ENCODE data around the gene XAGE3. TPM values are rescaled to one million over a fixed set of nuclear protein-coding genes. Genes with fewer than 3 reads are reported as not detected.
"Not testable (repeated sequence)": the region's sequence is repeated elsewhere in the genome, so short reads cannot be mapped to it uniquely, and the experiment has no call there.

Gene XAGE3
- total and polyA plus RNA-seq, 5 donors from 2014 or later: not detected

GRCh38 chrX:52896855-52897709 is 29.2 kb upstream of the XAGE3 start, which contains the start of gene FAM156B:
Gene FAM156B (plus strand): TSS chrX:52897330. CDS start chrX:52907226, 9,896 bp downstream.
- H3K27me3 ChIP-seq (ENCODE audit: control insufficient read depth, insufficient read depth, low read length); H3K27ac ChIP-seq (ENCODE audit: insufficient read depth, low read length, poor library complexity, severe bottlenecking); H3K4me3 Mint-ChIP-seq; H3K9me3 Mint-ChIP-seq; H3K4me1 ChIP-seq (ENCODE audit: control insufficient read depth, insufficient read depth, low read length, poor library complexity, severe bottlenecking); H3K4me3 ChIP-seq (ENCODE audit: low read depth, low read length); H3K9me3 ChIP-seq (ENCODE audit: control insufficient read depth in 2 of 2, low read length in 2 of 2); DNase-seq; H3K4me1 Mint-ChIP-seq; H3K36me3 Mint-ChIP-seq; H3K27ac Mint-ChIP-seq; H3K36me3 ChIP-seq (ENCODE audit: control insufficient read depth, insufficient read depth, low read length); H3K27me3 Mint-ChIP-seq: not testable (repeated sequence)
- peak; percentile 87 to 90 for ATAC-seq (ENCODE audit: low read depth in 2 of 2)

DNA sequence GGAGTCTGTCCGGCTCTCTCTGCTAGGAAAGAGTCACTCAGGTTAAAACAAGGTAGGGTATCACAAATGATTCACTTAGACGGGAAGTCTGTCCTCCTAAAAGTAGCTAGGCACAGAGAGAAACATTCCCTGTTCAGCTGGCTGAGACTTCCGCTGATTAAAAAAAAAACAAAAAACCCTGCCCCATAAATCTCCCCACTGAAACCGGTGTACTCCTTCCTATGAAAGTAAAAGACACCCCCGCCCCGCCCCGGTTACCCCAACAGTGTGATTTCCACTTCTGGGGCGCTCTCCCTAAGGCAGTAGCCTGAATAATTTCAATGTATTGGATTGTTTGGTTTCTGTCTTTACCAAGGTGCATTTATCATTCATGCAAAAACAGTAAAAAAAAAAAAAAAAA is 28.6 kb upstream of the XAGE3 start:
- not testable (repeated sequence) for H3K9me3 ChIP-seq (ENCODE audit: control insufficient read depth in 2 of 2, low read length in 2 of 2); H3K9me3 Mint-ChIP-seq; H3K27ac ChIP-seq (ENCODE audit: insufficient read depth, low read length, poor library complexity, severe bottlenecking); H3K4me3 ChIP-seq (ENCODE audit: low read depth, low read length); H3K36me3 Mint-ChIP-seq; H3K4me1 Mint-ChIP-seq; H3K4me3 Mint-ChIP-seq; H3K27me3 ChIP-seq (ENCODE audit: control insufficient read depth, insufficient read depth, low read length); H3K27ac Mint-ChIP-seq; H3K36me3 ChIP-seq (ENCODE audit: control insufficient read depth, insufficient read depth, low read length); ATAC-seq (ENCODE audit: low read depth in 2 of 2); DNase-seq; H3K4me1 ChIP-seq (ENCODE audit: control insufficient read depth, insufficient read depth, low read length, poor library complexity, severe bottlenecking); H3K27me3 Mint-ChIP-seq

- H3K27ac ChIP-seq (ENCODE audit: insufficient read depth, low read length, poor library complexity, severe bottlenecking); H3K36me3 ChIP-seq (ENCODE audit: control insufficient read depth, insufficient read depth, low read length); H3K27me3 ChIP-seq (ENCODE audit: control insufficient read depth, insufficient read depth, low read length); H3K4me3 Mint-ChIP-seq; H3K9me3 Mint-ChIP-seq; H3K27ac Mint-ChIP-seq; H3K4me1 Mint-ChIP-seq; H3K4me3 ChIP-seq (ENCODE audit: low read depth, low read length); H3K4me1 ChIP-seq (ENCODE audit: control insufficient read depth, insufficient read depth, low read length, poor library complexity, severe bottlenecking); DNase-seq; H3K36me3 Mint-ChIP-seq; H3K27me3 Mint-ChIP-seq; H3K9me3 ChIP-seq (ENCODE audit: control insufficient read depth in 2 of 2, low read length in 2 of 2); ATAC-seq (ENCODE audit: low read depth in 2 of 2): not testable (repeated sequence)
Observed at GRCh38 chrX:52888090-52888489, 20.2 kb upstream of the XAGE3 start.

DNA sequence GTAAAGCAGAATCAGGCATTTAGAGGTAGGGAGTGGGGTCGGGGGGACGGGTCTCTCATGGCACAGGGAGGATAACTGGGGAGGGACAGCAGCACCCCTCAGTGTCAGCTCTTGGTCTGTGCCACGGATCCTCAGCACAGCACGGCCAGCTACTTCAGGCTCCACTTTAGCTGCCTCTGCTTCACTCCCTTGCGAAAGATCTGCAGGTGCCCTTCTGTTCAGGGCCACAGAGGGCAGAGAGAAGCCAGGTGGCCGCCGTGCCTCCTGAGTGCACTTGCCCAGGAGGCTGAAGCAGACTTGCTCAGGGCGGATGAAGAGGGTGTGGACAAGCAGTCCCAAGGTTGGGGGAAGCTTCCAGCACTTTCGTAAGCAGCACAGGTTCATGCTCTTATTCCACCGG is 19.6 kb upstream of the XAGE3 start:
- H3K9me3 Mint-ChIP-seq; H3K4me3 ChIP-seq (ENCODE audit: low read depth, low read length); H3K27ac ChIP-seq (ENCODE audit: insufficient read depth, low read length, poor library complexity, severe bottlenecking); ATAC-seq (ENCODE audit: low read depth in 2 of 2); H3K27me3 Mint-ChIP-seq; H3K4me1 ChIP-seq (ENCODE audit: control insufficient read depth, insufficient read depth, low read length, poor library complexity, severe bottlenecking); H3K27ac Mint-ChIP-seq; DNase-seq; H3K4me3 Mint-ChIP-seq; H3K27me3 ChIP-seq (ENCODE audit: control insufficient read depth, insufficient read depth, low read length); H3K36me3 ChIP-seq (ENCODE audit: control insufficient read depth, insufficient read depth, low read length); H3K4me1 Mint-ChIP-seq; H3K9me3 ChIP-seq (ENCODE audit: control insufficient read depth in 2 of 2, low read length in 2 of 2); H3K36me3 Mint-ChIP-seq: not testable (repeated sequence)

DNA sequence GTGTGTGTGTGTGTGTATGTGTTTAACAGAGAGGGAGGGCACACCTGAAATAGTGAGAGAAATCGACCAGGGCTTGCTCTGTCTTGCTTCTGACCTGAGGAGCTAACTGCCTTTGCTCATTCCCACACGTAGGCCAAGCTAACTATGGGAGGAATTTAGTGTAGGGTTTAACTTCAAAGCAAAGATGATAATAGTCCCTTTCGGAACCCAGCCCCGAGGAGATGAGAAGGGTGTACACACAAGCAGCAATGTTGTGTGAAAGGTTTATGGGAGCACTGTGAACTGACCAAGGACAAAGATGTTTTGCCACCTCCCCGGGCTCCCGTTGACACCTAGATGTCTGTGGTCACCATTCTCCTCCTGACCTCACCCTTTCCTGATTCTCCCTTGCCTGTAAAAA is 8.5 kb upstream of the XAGE3 start:
- not testable (repeated sequence) for H3K9me3 Mint-ChIP-seq; DNase-seq; H3K27me3 ChIP-seq (ENCODE audit: control insufficient read depth, insufficient read depth, low read length); H3K36me3 Mint-ChIP-seq; H3K4me3 Mint-ChIP-seq; ATAC-seq (ENCODE audit: low read depth in 2 of 2); H3K4me3 ChIP-seq (ENCODE audit: low read depth, low read length); H3K36me3 ChIP-seq (ENCODE audit: control insufficient read depth, insufficient read depth, low read length); H3K27me3 Mint-ChIP-seq; H3K9me3 ChIP-seq (ENCODE audit: control insufficient read depth in 2 of 2, low read length in 2 of 2); H3K27ac Mint-ChIP-seq; H3K4me1 Mint-ChIP-seq; H3K27ac ChIP-seq (ENCODE audit: insufficient read depth, low read length, poor library complexity, severe bottlenecking); H3K4me1 ChIP-seq (ENCODE audit: control insufficient read depth, insufficient read depth, low read length, poor library complexity, severe bottlenecking)

DNA sequence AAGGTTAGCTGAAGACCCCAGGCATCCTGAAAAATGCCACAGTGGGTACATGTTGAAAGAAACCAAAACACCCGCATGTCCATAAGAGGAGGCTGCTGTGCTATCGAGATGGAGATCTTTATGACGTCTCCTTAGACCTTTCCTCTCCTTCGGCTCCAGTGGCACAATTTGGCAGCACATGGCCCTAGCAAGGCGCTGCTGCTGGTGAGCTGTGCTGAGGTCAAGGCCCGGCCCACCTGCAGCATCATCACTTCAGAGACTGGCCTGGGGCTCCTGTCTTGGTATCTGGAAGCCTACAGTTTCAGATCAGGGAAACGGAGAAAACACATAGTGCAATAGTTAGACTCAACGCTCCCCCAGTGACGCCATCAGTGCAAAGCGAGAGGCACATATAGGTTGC is 7.6 kb upstream of the XAGE3 start:
- H3K4me1 ChIP-seq (ENCODE audit: control insufficient read depth, insufficient read depth, low read length, poor library complexity, severe bottlenecking); H3K4me1 Mint-ChIP-seq; DNase-seq; H3K27me3 ChIP-seq (ENCODE audit: control insufficient read depth, insufficient read depth, low read length); H3K36me3 Mint-ChIP-seq; H3K27me3 Mint-ChIP-seq; H3K36me3 ChIP-seq (ENCODE audit: control insufficient read depth, insufficient read depth, low read length); H3K27ac ChIP-seq (ENCODE audit: insufficient read depth, low read length, poor library complexity, severe bottlenecking); H3K27ac Mint-ChIP-seq; H3K9me3 ChIP-seq (ENCODE audit: control insufficient read depth in 2 of 2, low read length in 2 of 2); ATAC-seq (ENCODE audit: low read depth in 2 of 2); H3K4me3 ChIP-seq (ENCODE audit: low read depth, low read length); H3K9me3 Mint-ChIP-seq; H3K4me3 Mint-ChIP-seq: not testable (repeated sequence)

DNA sequence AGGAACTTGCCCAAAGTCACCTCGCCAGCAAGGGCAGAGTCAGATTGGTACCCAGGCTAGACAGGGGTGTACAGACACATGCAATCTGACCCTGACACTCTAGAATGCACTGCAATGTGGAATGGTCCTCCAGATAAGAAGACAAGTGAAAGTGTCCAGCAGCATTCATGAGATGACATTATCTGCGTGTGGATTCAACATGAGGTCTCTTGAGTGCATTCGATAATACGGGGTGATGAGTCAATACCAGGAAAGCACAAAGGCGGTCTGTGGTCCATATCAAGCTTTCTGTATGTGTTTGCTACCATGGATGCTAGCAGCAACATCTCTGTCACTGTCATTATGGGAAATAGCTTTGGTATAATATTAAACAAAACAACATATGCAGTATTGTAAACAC is 6.8 kb upstream of the XAGE3 start:
- Histone ChIP-seq H3K4me3 (ENCODE audit: low read depth, low read length) (no peak overlapping the region), H3K9me3 (ENCODE audit: control insufficient read depth in 2 of 2, low read length in 2 of 2) (no peaks in the 10 kb centered on the region), H3K27ac (ENCODE audit: insufficient read depth, low read length, poor library complexity, severe bottlenecking) (no peak overlapping the region), H3K4me1 (ENCODE audit: control insufficient read depth, insufficient read depth, low read length, poor library complexity, severe bottlenecking) (no peaks in the 10 kb centered on the region), H3K27me3 (ENCODE audit: control insufficient read depth, insufficient read depth, low read length) (no peaks in the 10 kb centered on the region), H3K36me3 (ENCODE audit: control insufficient read depth, insufficient read depth, low read length) (no peaks in the 10 kb centered on the region)
- H3K27me3 Mint-ChIP-seq: peaks cover 5% of the 10 kb centered on the region
- H3K27ac Mint-ChIP-seq: no peak overlapping the region
- H3K36me3 Mint-ChIP-seq: no peaks in the 10 kb centered on the region
- H3K4me1 Mint-ChIP-seq: no peaks in the 10 kb centered on the region
- H3K9me3 Mint-ChIP-seq: peaks cover 0 to 1% (median 0%) of the 10 kb centered on the region in 7 donors
- H3K4me3 Mint-ChIP-seq: no peak overlapping the region
- ATAC-seq (ENCODE audit: low read depth in 2 of 2) (no peak), DNase-seq (no peak)

DNA sequence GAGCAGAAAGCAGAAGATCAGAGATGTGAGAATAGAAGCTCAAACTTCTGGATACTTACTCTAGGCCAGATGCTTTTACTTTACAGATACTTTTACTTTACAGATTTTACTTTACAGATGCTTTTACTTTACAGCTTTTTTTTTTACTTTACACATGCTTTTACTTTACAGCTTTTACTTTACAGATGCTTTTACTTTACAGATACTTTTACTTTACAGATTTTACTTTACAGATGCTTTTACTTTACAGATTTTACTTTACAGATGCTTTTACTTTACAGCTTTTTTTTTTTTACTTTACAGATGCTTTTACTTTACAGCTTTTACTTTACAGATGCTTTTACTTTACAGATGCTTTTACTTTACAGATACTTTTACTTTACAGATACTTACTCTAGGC is 5.9 kb upstream of the XAGE3 start:
- H3K36me3 Mint-ChIP-seq; H3K27me3 ChIP-seq (ENCODE audit: control insufficient read depth, insufficient read depth, low read length); H3K4me3 ChIP-seq (ENCODE audit: low read depth, low read length); ATAC-seq (ENCODE audit: low read depth in 2 of 2); DNase-seq; H3K27ac Mint-ChIP-seq; H3K4me1 Mint-ChIP-seq; H3K9me3 Mint-ChIP-seq; H3K36me3 ChIP-seq (ENCODE audit: control insufficient read depth, insufficient read depth, low read length); H3K27ac ChIP-seq (ENCODE audit: insufficient read depth, low read length, poor library complexity, severe bottlenecking); H3K9me3 ChIP-seq (ENCODE audit: control insufficient read depth in 2 of 2, low read length in 2 of 2); H3K27me3 Mint-ChIP-seq; H3K4me3 Mint-ChIP-seq; H3K4me1 ChIP-seq (ENCODE audit: control insufficient read depth, insufficient read depth, low read length, poor library complexity, severe bottlenecking): not testable (repeated sequence)

All from CD4-positive, CD25-positive, alpha-beta regulatory T cell (primary cell).